GM12878 (cell line): ENCODE results near the gene DENND6A.
A peak's percentile ranks its signal among the peaks of the same experiment; 100 is the strongest.

ENCODE experiments used
- ESRRA ChIP-seq: IDR thresholded peaks from 2 replicates; pipeline ENCODE4 v1.6.1; 2012; ENCODE audit warnings: mild to moderate bottlenecking, low read length, improper control_type of control experiment
- KDM1A ChIP-seq: fragments of 200-600 bp; sonication (generic); IDR thresholded peaks from 2 replicates; pipeline ENCODE4 v1.6.1; 2016; ENCODE audit warnings: borderline replicate concordance
- YY1 ChIP-seq: IDR thresholded peaks from 2 replicates; pipeline ENCODE4 v1.6.1; 2011; ENCODE audit warnings: low read depth, mild to moderate bottlenecking, low read length
- TF ChIP-seq, protein P1 (sequence below), 3 experiments: IDR thresholded peaks in 2 of 3; conservative IDR thresholded peaks in 1 of 3; 2 replicates each; pipeline ENCODE4 v1.5.1; 2011; ENCODE audit warnings: low read depth in 3 of 3, low read length in 3 of 3, mild to moderate bottlenecking in 3 of 3, control low read depth in 2 of 3, moderate library complexity in 2 of 3, inconsistent platforms in 1 of 3, mixed read lengths in 1 of 3; ENCODE audit not compliant: control insufficient read depth in 2 of 3, insufficient read depth in 1 of 3; ENCODE audit errors: extremely low read depth in 1 of 3
- TF ChIP-seq, protein P2 (sequence below): IDR thresholded peaks from 2 replicates; pipeline ENCODE4 v1.6.1; 2011; ENCODE audit warnings: low read depth, mild to moderate bottlenecking, low read length, moderate library complexity, borderline replicate concordance; ENCODE audit errors: extremely low read depth
- TF ChIP-seq, protein P3 (sequence below): IDR thresholded peaks from 2 replicates; pipeline ENCODE4 v1.6.1; 2011; ENCODE audit warnings: low read depth, low read length, improper control_type of control experiment, borderline replicate concordance

DNA sequence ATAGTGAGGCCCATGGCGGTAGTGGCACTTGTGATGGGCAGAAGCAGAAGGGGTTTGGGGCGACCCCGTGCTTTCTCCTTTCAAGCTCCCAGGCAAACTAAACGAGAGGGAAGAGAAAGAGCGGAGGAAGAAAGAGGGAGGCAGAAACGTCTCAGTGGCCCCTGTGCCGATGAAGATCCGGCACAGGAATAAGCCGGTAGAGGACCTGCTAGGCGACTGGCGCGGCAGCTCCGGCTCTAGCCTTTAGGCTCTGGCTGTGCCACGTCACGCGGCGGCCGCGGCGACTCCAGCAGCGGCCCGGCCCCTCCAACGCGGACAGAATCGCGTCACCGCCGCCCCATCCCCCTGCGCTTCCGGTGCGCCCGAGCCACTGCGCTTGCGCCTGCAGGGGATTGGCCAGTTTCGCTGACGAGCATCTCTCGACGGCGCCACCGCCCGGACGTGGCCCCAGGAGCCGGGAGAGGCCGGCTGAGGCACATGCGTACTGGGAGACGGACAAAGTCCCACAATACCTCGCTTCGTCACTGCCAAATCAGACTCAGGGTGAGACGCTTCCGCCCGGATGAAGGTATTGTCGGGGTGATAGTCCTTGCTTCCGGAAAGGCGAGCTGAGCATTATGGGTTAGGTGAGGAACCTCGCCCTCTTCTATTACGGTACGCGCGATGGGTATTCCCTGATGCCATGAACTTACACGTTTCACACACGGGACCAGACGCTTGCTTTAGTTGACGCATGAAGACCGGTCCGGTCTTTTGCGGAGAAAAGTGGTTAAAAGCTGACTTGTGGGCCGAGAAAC, 95.6 kb downstream of the DENND6A start, which contains the start of gene ARF4:
- TF ChIP-seq, protein P1, sequence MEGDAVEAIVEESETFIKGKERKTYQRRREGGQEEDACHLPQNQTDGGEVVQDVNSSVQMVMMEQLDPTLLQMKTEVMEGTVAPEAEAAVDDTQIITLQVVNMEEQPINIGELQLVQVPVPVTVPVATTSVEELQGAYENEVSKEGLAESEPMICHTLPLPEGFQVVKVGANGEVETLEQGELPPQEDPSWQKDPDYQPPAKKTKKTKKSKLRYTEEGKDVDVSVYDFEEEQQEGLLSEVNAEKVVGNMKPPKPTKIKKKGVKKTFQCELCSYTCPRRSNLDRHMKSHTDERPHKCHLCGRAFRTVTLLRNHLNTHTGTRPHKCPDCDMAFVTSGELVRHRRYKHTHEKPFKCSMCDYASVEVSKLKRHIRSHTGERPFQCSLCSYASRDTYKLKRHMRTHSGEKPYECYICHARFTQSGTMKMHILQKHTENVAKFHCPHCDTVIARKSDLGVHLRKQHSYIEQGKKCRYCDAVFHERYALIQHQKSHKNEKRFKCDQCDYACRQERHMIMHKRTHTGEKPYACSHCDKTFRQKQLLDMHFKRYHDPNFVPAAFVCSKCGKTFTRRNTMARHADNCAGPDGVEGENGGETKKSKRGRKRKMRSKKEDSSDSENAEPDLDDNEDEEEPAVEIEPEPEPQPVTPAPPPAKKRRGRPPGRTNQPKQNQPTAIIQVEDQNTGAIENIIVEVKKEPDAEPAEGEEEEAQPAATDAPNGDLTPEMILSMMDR (IDR thresholded peaks at IDR 0.05 in 2 of 3, conservative IDR thresholded peaks at IDR 0.05 in 1 of 3; ENCODE audit: control insufficient read depth in 2 of 3, extremely low read depth in 1 of 3, insufficient read depth in 1 of 3, low read depth in 3 of 3, low read length in 3 of 3), result peak in 2 of 3 experiments; percentile 7 to 20; a peak in 1 of 6 replicates
- TF ChIP-seq YY1 (peak; percentile 80), ESRRA (no peak; the same call in 1 of the 2 replicates), KDM1A (no peak)
- TF ChIP-seq, protein P2, sequence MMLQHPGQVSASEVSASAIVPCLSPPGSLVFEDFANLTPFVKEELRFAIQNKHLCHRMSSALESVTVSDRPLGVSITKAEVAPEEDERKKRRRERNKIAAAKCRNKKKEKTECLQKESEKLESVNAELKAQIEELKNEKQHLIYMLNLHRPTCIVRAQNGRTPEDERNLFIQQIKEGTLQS, result no peak
- TF ChIP-seq, protein P3, sequence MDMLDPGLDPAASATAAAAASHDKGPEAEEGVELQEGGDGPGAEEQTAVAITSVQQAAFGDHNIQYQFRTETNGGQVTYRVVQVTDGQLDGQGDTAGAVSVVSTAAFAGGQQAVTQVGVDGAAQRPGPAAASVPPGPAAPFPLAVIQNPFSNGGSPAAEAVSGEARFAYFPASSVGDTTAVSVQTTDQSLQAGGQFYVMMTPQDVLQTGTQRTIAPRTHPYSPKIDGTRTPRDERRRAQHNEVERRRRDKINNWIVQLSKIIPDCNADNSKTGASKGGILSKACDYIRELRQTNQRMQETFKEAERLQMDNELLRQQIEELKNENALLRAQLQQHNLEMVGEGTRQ, result no peak; the same call in 1 of the 2 replicates
